Liver (tissue), 9 donors: Measurements from ENCODE around the gene PSENEN. TPM values are rescaled to one million over a fixed set of nuclear protein-coding genes. Genes with fewer than 3 reads are reported as not detected.

Experiments used
- DNase-seq: peaks from one replicate; pipeline ENCODE4 v3.0.0-alpha.2; 2017; ENCODE audit warnings: low spot score
- H3K27ac ChIP-seq, 2 donors: one replicate each; pipeline ENCODE4 v1.7.0; 2013; ENCODE audit warnings: inconsistent platforms in 2 of 2, low read length in 2 of 2, control low read depth in 1 of 2, low read depth in 1 of 2, mild to moderate bottlenecking in 1 of 2
- H3K27me3 ChIP-seq, 4 donors: one replicate each; pipeline versions ENCODE4 v1.6.1 to v1.7.0; 2013; ENCODE audit warnings: low read length in 3 of 4, inconsistent platforms in 1 of 4, mild to moderate bottlenecking in 1 of 4, moderate library complexity in 1 of 4; ENCODE audit not compliant: control insufficient read depth in 4 of 4, insufficient read depth in 4 of 4
- H3K36me3 ChIP-seq, 4 donors: one replicate each; pipeline versions ENCODE4 v1.6.1 to v1.7.0; 2013; ENCODE audit warnings: low read length in 3 of 4, mild to moderate bottlenecking in 3 of 4, low read depth in 1 of 4, moderate library complexity in 1 of 4; ENCODE audit not compliant: control insufficient read depth in 4 of 4, insufficient read depth in 3 of 4
- H3K4me1 ChIP-seq, 4 donors: one replicate each; pipeline versions ENCODE4 v1.6.1 to v1.7.0; 2013; ENCODE audit warnings: low read length in 3 of 4, mild to moderate bottlenecking in 3 of 4, moderate library complexity in 1 of 4; ENCODE audit not compliant: control insufficient read depth in 4 of 4, insufficient read depth in 4 of 4
- H3K4me3 ChIP-seq, 3 donors: one replicate each; pipeline versions ENCODE4 v1.6.1 to v1.7.0; 2013; ENCODE audit warnings: low read length in 3 of 3, control low read depth in 1 of 3, low read depth in 1 of 3, mild to moderate bottlenecking in 1 of 3
- H3K9ac ChIP-seq, 2 donors: one replicate each; pipeline ENCODE4 v1.7.0; 2013; ENCODE audit warnings: low read length in 2 of 2, mild to moderate bottlenecking in 2 of 2, moderate library complexity in 2 of 2, control low read depth in 1 of 2, low read depth in 1 of 2
- H3K9me3 ChIP-seq, 4 donors: one replicate each; pipeline versions ENCODE4 v1.6.1 to v1.7.0; 2013; ENCODE audit warnings: low read length in 3 of 4; ENCODE audit not compliant: control insufficient read depth in 4 of 4
- CTCF ChIP-seq: fragments of 150-350 bp; IDR thresholded peaks from 2 replicates; pipeline ENCODE4 v1.5.1; 2017; ENCODE audit warnings: improper control_type of control experiment, low read depth, low read length; ENCODE audit not compliant: missing input control
- FOXA2 ChIP-seq: IDR thresholded peaks from 2 replicates; pipeline ENCODE4 v1.6.1; 2016; ENCODE audit warnings: antibody characterized with exemption
- HNF4A ChIP-seq, 2 donors: conservative IDR thresholded peaks; 2 replicates each; pipeline ENCODE4 v1.6.1; 2016; ENCODE audit warnings: antibody characterized with exemption in 2 of 2, mild to moderate bottlenecking in 2 of 2
- HNF4G ChIP-seq: IDR thresholded peaks from 2 replicates; pipeline ENCODE4 v1.6.1; 2016; ENCODE audit warnings: antibody characterized with exemption
- JUND ChIP-seq, 2 donors: IDR thresholded peaks; 2 replicates each; pipeline ENCODE4 v1.6.1; 2016; ENCODE audit warnings: antibody characterized with exemption in 2 of 2
- MAX ChIP-seq: IDR thresholded peaks from 2 replicates; pipeline ENCODE4 v1.6.1; 2016; ENCODE audit warnings: antibody characterized with exemption
- NR2F2 ChIP-seq: IDR thresholded peaks from 2 replicates; pipeline ENCODE4 v1.6.1; 2016; ENCODE audit warnings: antibody characterized with exemption
- RAD21 ChIP-seq, 2 donors: IDR thresholded peaks; 2 replicates each; pipeline ENCODE4 v1.6.1; 2016; ENCODE audit warnings: antibody characterized with exemption in 2 of 2, mild to moderate bottlenecking in 2 of 2
- REST ChIP-seq: IDR thresholded peaks from 2 replicates; pipeline ENCODE4 v1.6.1; 2016; ENCODE audit warnings: antibody characterized with exemption, mild to moderate bottlenecking
- SP1 ChIP-seq: IDR thresholded peaks from 2 replicates; pipeline ENCODE4 v1.6.1; 2018; ENCODE audit warnings: antibody characterized with exemption, mild to moderate bottlenecking
- YY1 ChIP-seq: IDR thresholded peaks from 2 replicates; pipeline ENCODE4 v1.6.1; 2016; ENCODE audit warnings: antibody characterized with exemption, mild to moderate bottlenecking
- ZBTB33 ChIP-seq: IDR thresholded peaks from 2 replicates; pipeline ENCODE4 v1.6.1; 2016; ENCODE audit warnings: antibody characterized with exemption
- WGBS: extraction: QIAGEN DNeasy Blood & Tissue Kit; methylation state at CpG from one replicate; pipeline ENCODE4 v1.1.7; 2013; 5-methylcytosine and 5-hydroxymethylcytosine counted together
- polyA plus RNA-seq, 2 donors: library from polyadenylated mRNA; stranded (reverse) in 1 of 2; unstranded in 1 of 2; fragments of 200-250 nt in 1 of 2; fragments of >200 nt in 1 of 2; fragmentation: Nextera tagmentation in 1 of 2; extraction: Ambion mirVana in 1 of 2; gene quantifications; one replicate each; pipeline versions ENCODE4 v1.2.1 to v1.2.3, GENCODE V29; 2013 to 2015
- total RNA-seq, 2 donors: library from RNA; depleted of rRNA; stranded (reverse); fragments of >200 nt; gene quantifications; one replicate each; pipeline ENCODE4 v1.2.3, GENCODE V29; 2014
- donor health status: healthy.
- donor health status: healthy.
- donor health status: healthy.
- donor health status: healthy.
- donor health status: healthy.

Gene PSENEN
- total and polyA plus RNA-seq, 4 donors: 7.4 to 58.1 (median 20.7) TPM

- H3K4me3 ChIP-seq: no peak overlapping the region
- peaks cover 0 to 20% (median 10%) of the 10 kb centered on the region in 4 donors for H3K36me3 ChIP-seq
- no peak overlapping the region for H3K9ac ChIP-seq
- DNase-seq: no peak
- WGBS: 97% methylated on average over 20 of the region's 20 CpGs
- H3K27me3 ChIP-seq: no peaks in the 10 kb centered on the region
- H3K9me3 ChIP-seq: no peaks in the 10 kb centered on the region
- peaks cover 12 to 19% (median 15%) of the 10 kb centered on the region in 4 donors for H3K4me1 ChIP-seq
- no peak for TF ChIP-seq FOXA2
- TF ChIP-seq YY1: no peak
- H3K27ac ChIP-seq: no peak overlapping the region
These were observed 7.4 kb downstream of the PSENEN start for GRCh38 chr19:35752746-35753350.

- Histone ChIP-seq H3K4me1 (peaks cover 13 to 20% (median 17%) of the 10 kb centered on the region in 4 donors), H3K4me3 (no peak overlapping the region), H3K9me3 (no peaks in the 10 kb centered on the region), H3K36me3 (peaks cover 0 to 20% (median 10%) of the 10 kb centered on the region in 4 donors), H3K9ac (no peak overlapping the region), H3K27ac (no peak overlapping the region), H3K27me3 (no peaks in the 10 kb centered on the region)
- DNase-seq: no peak
- TF ChIP-seq HNF4G: no peak
- TF ChIP-seq REST: no peak
- TF ChIP-seq HNF4A (conservative IDR thresholded peaks at IDR 0.05): no peak
- TF ChIP-seq SP1: no peak
- no peak for TF ChIP-seq ZBTB33
- no peak for TF ChIP-seq CTCF
- TF ChIP-seq MAX: no peak
- TF ChIP-seq FOXA2: no peak
- no peak for TF ChIP-seq YY1
- TF ChIP-seq NR2F2: no peak
- no peak for TF ChIP-seq RAD21 (IDR thresholded peaks at IDR 0.05)
- TF ChIP-seq JUND (IDR thresholded peaks at IDR 0.05): no peak
- 95% methylated on average over 20 of the region's 20 CpGs for WGBS
These were observed 8.4 kb downstream of the PSENEN start for GRCh38 chr19:35753634-35754369.
